Hepatic stellate cell (primary cell): Measurements from ENCODE around the gene FANCL.
"Not testable (repeated sequence)": the region's sequence is repeated elsewhere in the genome, so short reads cannot be mapped to it uniquely, and the experiment has no call there.

Experiments
- DNase-seq: peaks from one replicate; pipeline ENCODE4 v3.0.0; 2011; ENCODE audit warnings: low spot score

The FANCL gene

GRCh38 chr2:58240670-58241545 lies at the start of gene FANCL:
FANCL (minus strand) TSS chr2:58241325; CDS start chr2:58241313, 12 bp downstream.
- peak; percentile 90 for DNase-seq

DNA sequence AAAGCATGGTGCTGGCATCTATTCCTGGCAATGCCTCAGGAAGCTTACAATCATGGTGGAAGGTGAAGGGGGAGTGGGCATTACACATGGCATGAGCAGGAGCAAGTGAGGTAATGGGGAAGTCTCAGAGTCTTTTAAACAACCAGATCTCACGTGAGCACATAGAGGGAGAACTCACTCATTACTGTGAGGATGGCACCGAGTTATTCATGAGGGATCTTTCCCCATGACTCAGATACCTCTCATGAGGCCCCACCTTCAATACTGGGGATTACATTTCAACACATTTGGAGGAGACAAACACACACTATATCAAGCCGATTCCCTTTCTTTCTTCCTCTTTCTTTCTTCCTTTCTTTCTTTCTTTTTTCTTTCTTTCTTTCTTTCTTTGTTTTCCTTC lies 47.9 kb upstream of the FANCL start:
- no peak for DNase-seq

DNA sequence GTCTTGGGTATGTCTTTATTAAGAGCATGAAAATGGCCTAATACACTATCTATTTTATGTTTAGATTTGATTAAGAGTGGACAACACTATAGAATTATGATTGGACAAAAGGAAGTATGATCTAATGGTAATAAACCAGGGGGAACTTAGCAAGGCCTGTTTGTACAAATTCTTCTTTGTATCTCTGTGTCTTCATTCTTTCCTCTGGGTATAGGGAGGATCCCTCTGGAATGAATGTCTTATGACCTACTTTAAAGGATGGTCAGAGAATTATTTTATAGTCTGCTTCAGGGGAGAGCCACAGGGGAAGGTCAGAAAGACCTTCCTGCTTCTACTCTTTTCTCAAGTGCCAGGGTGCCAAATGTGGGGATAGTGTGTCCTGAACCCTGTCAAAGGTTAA lies 42.8 kb upstream of the FANCL start:
- no peak for DNase-seq

DNA sequence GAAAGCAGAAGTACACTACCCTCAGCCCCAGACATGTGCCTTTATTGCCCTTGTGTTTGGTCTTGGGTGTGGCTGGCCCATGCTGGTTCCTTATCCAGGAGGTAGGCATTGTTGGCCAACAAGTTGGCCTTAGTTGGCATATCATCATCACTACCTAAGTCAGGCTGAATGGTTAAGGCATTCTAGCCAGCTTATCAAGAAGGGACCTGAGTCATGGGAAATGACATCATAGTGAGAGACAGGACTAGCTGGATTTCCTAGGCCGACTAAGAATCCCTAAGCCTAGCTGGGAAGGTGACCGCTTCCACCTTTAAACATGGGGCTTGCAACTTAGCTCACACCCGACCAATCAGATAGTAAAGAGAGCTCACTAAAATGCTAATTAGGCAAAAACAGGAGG lies 34.0 kb upstream of the FANCL start:
- not testable (repeated sequence) for DNase-seq

DNA sequence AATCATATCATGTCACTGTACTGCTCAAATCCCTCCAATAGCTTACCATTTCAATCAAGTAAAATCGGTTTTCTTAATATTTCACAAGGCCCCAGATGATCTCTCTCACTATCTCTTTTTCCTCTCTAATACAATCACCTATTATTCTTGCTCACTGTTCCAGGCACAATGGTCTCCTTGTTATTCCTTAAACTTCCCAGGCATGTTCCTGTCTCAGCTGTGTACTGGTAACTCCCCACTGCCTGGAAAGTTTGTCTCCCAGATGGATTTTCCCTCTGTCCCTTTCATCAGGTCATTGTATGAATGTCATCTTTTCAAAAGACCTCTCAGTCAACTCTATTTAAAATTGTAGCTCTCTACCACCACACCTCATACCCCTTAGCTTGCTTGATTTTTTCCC lies 30.7 kb upstream of the FANCL start:
- DNase-seq = no peak

DNA sequence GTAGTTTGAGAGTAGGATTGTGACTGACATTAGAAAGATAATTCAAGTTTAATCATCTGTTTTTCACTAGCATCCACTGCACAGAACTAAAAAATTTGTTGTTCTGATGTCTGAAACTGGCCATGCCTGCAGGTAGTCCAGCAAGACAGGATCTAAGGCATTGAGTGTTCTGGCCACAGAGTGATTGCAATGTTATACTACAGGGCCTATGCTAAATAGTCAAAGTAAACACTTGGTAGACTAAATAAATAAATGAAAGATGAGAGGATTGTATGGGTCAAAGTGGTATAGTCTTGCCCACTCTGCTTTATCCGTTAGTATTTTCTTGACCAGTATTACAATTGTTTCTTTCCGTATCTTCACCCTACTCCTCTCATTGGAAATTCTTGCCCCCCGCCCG lies 27.6 kb upstream of the FANCL start:
- no peak for DNase-seq

- no peak for DNase-seq
Observed at GRCh38 chr2:58266211-58266610, 25.1 kb upstream of the FANCL start.

DNA sequence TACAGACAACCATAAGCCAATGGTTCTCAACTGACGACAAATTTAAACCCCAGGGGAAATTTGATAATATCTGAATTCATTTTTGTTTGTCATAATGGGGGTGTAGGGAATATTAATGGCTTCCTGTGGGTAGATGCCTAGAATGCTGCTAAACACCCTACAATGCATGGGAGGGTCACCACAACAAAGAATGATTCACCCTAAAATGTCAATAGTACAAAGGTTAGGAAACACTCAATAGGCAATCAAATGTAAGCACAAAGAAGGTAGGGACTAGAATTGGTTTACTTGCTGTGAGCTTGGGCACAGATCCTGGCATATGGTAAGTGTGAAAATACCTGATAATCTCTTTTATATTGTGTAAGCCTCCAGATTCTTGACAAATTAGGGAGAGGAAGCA lies 20.1 kb upstream of the FANCL start:
- no peak for DNase-seq

- not testable (repeated sequence) for DNase-seq
Observed at GRCh38 chr2:58258456-58258855, 17.3 kb upstream of the FANCL start.

DNA sequence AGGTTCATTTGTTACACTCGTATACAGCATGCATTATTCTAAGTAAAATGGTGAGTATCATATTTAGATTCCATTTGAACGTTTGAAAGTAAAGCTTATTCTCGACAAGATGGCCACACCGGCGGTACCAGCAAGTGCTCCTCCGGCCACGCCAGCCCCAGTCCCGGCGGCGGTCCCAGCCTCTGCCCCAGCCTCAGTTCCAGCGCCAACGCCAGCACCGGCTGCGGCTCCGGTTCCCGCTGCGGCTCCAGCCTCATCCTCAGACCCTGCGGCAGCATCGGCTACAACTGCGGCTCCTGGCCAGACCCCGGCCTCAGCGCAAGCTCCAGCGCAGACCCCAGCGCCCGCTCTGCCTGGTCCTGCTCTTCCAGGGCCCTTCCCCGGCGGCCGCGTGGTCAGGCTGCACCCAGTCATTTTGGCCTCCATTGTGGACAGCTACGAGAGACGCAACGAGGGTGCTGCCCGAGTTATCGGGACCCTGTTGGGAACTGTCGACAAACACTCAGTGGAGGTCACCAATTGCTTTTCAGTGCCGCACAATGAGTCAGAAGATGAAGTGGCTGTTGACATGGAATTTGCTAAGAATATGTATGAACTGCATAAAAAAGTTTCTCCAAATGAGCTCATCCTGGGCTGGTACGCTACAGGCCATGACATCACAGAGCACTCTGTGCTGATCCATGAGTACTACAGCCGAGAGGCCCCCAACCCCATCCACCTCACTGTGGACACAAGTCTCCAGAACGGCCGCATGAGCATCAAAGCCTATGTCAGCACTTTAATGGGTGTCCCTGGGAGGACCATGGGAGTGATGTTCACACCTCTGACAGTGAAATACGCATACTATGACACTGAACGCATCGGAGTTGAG lies 10.4 kb upstream of the FANCL start:
- DNase-seq = not testable (repeated sequence)

DNA sequence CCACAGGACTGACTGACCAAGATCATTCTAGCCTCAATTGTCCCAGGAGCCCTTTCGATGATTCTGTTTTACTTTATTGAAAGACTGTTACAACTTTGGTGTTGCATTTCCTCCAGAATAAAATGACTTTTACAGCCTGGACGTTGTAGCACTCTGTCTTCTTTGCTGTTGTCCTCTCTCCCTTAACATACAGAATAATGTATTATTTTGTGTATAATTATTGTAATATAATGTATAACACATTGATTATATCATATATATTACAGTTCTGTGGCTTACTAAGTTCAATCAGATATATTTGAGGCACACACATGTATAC lies 380 bp upstream of the FANCL start:
- DNase-seq = no peak

DNA sequence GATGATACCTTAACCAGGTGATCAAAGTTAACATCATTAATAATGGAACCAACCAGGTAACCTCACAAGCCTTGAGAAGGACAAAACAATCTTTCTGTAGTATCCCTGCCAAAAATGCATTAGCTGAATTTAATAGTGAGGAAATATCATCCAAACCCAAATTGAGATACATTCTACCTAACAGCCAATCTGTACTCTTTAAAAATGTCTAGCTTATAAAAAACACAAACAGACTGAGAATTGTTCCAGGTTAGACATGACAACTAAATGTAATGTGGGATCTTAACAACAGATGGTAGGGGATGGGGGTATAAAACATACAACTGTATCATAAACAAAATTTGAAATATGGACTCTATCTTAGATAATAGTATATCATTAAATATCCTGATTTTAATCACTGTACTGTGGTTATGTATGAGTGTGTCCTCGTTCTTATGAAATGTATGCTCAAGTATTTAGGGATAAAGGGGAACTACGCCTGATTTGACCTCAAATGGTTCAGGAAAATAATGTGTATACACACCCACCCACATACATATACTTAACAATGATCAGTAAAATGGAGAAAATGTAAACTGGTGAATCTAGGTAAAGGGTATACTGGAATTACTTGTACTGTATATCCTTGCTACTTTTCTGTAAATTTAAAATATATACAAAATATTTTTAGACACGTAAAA lies 1.7 kb downstream of the FANCL start:
- DNase-seq = no peak

DNA sequence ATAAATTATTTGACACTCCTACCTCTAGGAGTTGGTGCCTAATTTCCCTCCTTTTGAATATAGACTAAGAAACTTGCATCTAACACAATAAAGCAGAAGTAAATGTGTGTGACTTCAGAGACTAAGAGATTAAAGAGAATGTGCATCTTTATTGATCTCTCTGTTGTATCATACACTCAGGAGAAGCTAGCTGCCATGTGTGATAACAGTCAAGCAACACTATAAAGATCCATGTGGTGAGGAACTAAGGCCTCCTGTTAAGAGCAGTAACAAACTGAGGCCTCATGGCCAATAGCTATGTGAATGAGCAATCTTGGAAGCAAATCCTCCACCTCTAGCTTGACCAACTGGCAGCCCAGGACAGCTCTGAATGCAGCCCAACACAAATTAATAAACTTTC lies 3.4 kb downstream of the FANCL start:
- no peak for DNase-seq

- no peak for DNase-seq
Observed at GRCh38 chr2:58235984-58236383, 5.1 kb downstream of the FANCL start.

DNA sequence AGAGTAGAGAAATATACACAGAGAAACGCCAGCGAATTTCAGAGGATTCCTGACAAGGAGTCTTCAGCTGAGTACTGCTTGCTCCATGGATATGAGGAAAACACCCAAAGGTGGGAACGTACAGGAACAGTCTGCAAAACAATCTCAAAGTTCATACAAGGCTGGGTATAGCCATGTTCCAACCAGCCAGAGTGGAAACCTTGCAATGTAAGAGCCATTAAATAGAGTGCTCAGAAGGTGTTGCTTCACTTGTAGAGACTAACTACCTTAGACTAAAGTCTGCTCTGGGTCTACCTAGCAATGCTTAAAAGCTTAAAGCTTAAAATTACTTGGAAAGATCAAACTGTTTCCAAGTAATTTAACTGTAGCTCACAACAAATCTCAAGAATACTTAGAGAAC lies 6.0 kb downstream of the FANCL start:
- no peak for DNase-seq

DNA sequence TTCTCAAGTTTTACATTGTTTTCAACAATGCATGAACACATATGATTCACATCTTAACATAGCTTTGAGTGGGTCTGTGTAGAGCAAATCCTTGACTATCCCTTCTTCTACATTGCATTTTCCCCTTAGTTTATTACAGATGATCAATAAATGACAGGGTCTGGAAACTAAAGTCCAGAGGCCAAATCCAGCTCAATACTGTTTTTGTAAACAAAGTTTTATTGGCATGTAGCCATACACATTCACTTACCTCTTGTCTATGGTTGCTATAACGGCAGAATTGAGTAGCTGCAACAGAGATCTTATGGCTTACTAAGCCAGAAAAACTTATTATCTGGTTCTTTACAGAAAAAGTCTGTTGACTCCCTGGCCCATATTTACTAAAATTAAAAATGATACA lies 12.8 kb downstream of the FANCL start:
- no peak for DNase-seq

- DNase-seq = no peak
Observed at GRCh38 chr2:58227171-58227917, 13.8 kb downstream of the FANCL start.

- DNase-seq = no peak
Observed at GRCh38 chr2:58221909-58222308, 19.2 kb downstream of the FANCL start.

- no peak for DNase-seq
Observed at GRCh38 chr2:58215429-58215828, 25.7 kb downstream of the FANCL start.

DNA sequence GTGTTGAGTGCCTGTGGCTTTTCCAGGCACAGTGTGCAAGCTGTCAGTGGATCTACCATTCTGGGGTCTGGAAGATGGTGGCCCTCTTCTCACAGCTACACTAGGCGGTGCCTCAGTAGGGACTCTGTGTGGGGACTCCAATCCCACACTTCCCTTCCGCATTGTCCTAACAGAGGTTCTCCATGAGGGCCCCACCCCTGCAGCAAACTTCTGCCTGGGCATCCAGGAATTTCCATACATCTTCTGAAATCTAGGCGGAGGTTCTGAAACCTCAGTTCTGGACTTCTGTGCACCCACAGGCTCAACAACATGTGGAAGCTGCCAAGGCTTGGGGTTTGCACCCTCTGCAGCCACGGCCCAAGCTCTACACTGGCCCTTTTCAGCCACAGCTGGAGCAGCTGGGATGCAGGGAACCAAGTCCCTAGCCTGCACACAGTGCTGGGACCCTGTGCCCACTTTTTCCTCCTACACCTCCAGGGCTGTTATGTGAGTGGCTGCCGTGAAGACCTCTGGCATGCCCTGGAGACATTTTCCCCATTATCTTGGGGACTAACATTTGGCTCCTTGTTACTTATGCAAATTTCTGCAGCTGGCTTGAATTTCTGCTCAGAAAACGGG lies 30.1 kb downstream of the FANCL start:
- DNase-seq = not testable (repeated sequence)

DNA sequence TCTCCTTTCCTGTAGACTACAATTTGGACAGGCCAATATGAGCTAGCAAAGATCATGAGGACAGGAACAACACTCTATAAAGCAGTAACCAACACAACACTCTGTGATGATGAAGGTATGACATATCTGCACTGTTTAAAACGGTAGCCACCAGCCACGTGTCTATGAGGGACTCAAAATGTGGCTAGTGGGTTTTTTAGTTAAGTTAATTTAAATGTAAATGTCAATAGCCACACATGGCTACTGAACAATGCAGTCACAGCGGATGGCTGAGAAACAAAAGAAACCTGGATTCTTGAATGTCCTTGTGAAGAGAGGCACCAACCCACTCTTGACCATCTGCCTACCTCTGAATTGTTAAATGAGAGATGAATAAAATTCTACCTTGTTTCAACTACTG lies 33.9 kb downstream of the FANCL start:
- no peak for DNase-seq

- DNase-seq = no peak
Observed at GRCh38 chr2:58206785-58207184, 34.3 kb downstream of the FANCL start.
